MCF 10A (cell line): ENCODE data around the gene CDC5L. TPM values are rescaled to one million over a fixed set of nuclear protein-coding genes. Genes with fewer than 3 reads are reported as not detected.

ENCODE experiments used
- BruUV-seq: library from RNA; stranded (reverse); fragments of 400-500 nt; replicated peaks from 2 replicates; lab custom pipeline; 2021; lab: Mats Ljungman, UMichigan
- CTCF ChIA-PET: fragments of 300-600 bp; sonication (Branson Sonifier 250); formaldehyde crosslinking; extraction: SDS; loops from one replicate; lab custom pipeline; 2021; ENCODE audit warnings: antibody characterized with exemption, inconsistent platforms; lab: Yijun Ruan, JAX
- POLR2A ChIA-PET: fragments of 300-600, 350-650 bp; sonication (Branson Sonifier 250); formaldehyde crosslinking; extraction: SDS; loops from one replicate; lab custom pipeline; 2020; ENCODE audit warnings: antibody characterized with exemption, inconsistent platforms; lab: Yijun Ruan, JAX
- DNase-seq: peaks from one replicate; pipeline ENCODE4 v3.0.0-alpha.2; 2018; ENCODE audit not compliant: unreplicated experiment
- H3K27ac Mint-ChIP-seq: one replicate; pipeline ENCODE4 v1.8.0; 2022; ENCODE audit warnings: mild to moderate bottlenecking, low read depth, mixed read lengths; ENCODE audit not compliant: unreplicated experiment
- H3K27me3 Mint-ChIP-seq: one replicate; pipeline ENCODE4 v1.8.0; 2022; ENCODE audit warnings: mixed read lengths; ENCODE audit not compliant: insufficient read depth, unreplicated experiment
- H3K36me3 Mint-ChIP-seq: one replicate; pipeline ENCODE4 v1.8.0; 2022; ENCODE audit warnings: mild to moderate bottlenecking, moderate library complexity, mixed read lengths; ENCODE audit not compliant: insufficient read depth, unreplicated experiment
- H3K4me1 Mint-ChIP-seq: one replicate; pipeline ENCODE4 v1.8.0; 2022; ENCODE audit warnings: mixed read lengths; ENCODE audit not compliant: insufficient read depth, unreplicated experiment
- H3K4me3 Mint-ChIP-seq: one replicate; pipeline ENCODE4 v1.8.0; 2022; ENCODE audit warnings: mild to moderate bottlenecking, moderate library complexity, mixed read lengths; ENCODE audit not compliant: unreplicated experiment
- H3K9me3 Mint-ChIP-seq: one replicate; pipeline ENCODE4 v1.8.0; 2022; ENCODE audit warnings: mixed read lengths; ENCODE audit not compliant: unreplicated experiment
- intact Hi-C: fragments of 100-400 bp; cut with micrococcal nuclease; formaldehyde crosslinking; loops from 2 replicates; pipeline ENCODE4 v1.14.1; 2022
- total RNA-seq: library from RNA; stranded (reverse); gene quantifications from 2 replicates; pipeline ENCODE4 v1.2.3, GENCODE V29; 2022
- TF ChIP-seq, protein P1 (sequence below): fragments of 200-600 bp; IDR thresholded peaks from one replicate; pipeline ENCODE4 v1.8.0; 2022; ENCODE audit warnings: antibody characterized with exemption, mild to moderate bottlenecking; ENCODE audit not compliant: unreplicated experiment

The CDC5L gene
- total RNA-seq, 1 experiment from 2014 or later = 23.1 TPM

DNA sequence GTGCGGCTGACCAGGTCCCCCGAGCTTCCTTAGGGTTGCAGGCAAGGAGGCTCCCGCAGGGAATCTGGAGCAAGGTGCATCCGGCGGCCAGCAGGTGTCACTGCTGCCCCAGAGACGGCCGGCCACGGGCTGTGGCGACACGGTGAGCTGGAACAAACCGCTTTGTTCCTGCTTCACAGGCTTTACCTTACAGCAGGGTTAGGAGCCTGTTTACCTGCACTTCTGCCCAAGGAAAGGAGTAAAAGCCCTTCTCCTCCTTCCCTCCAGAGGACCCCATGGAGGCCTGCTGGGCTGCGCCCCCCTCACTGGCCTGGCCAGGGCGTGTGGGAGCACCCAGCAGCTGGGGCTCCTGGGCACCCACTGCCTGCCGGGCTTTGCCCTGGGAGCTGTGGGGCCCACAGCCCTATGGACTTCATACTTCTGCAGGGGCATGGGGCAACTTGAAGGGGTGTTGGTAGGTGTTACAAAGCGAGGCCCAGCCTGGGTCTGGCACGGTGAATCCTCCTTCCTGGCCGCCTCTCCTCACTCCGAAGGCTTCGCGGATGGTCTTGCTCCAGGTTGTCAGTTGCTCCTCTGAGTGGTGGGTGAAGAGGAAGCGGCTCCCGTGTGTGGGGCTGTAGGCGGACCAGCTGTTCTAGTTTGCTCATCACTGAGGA is 88.4 kb downstream of the CDC5L start:
- Mint-ChIP-seq H3K27me3 (no peaks in the 10 kb centered on the region), H3K36me3 (no peaks in the 10 kb centered on the region), H3K4me1 (no peaks in the 10 kb centered on the region), H3K9me3 (no peaks in the 10 kb centered on the region), H3K4me3 (no peak overlapping the region), H3K27ac (no peak overlapping the region)
- ChIA-PET POLR2A (interaction anchor here (1.1 to 1.4 kb wide), 5 partner anchors 14 to 1235 kb away, joined by 3 to 4 read pairs (median 3); no protein-coding TSS in a partner anchor), CTCF (interaction anchor here (0.5 to 4.6 kb wide), 70 partner anchors 10 to 1455 kb away, joined by 3 to 64 read pairs (median 4); no protein-coding TSS in a partner anchor)
- BruUV-seq = no TSS peak
- intact Hi-C loops = loop anchor here (1.0 to 2.0 kb wide), 7 partner anchors 18 to 1447 kb away; no protein-coding TSS in a partner anchor
- TF ChIP-seq, protein P1, sequence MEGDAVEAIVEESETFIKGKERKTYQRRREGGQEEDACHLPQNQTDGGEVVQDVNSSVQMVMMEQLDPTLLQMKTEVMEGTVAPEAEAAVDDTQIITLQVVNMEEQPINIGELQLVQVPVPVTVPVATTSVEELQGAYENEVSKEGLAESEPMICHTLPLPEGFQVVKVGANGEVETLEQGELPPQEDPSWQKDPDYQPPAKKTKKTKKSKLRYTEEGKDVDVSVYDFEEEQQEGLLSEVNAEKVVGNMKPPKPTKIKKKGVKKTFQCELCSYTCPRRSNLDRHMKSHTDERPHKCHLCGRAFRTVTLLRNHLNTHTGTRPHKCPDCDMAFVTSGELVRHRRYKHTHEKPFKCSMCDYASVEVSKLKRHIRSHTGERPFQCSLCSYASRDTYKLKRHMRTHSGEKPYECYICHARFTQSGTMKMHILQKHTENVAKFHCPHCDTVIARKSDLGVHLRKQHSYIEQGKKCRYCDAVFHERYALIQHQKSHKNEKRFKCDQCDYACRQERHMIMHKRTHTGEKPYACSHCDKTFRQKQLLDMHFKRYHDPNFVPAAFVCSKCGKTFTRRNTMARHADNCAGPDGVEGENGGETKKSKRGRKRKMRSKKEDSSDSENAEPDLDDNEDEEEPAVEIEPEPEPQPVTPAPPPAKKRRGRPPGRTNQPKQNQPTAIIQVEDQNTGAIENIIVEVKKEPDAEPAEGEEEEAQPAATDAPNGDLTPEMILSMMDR = peak; percentile 95
- DNase-seq = peak; percentile 76

DNA sequence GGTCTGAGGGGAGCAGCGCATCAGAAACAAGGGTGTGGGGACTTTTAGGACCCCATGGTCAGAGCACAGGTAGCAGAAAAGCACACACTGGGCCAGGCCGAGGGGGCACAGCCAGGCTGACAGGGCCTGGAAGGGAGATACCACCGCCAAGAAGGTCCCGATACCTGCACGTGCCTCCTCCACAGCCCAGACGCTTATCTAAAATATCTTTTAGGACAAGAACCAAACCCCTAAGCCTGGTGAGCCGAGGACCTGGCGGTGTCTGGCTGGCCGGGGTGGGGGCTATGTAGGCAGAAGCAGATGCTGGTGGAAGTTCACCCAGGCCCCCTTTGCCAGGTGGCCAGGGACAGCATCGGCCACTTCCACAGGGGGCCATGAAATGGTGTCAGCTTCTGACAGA is 89.3 kb downstream of the CDC5L start:
- Mint-ChIP-seq H3K27me3 (no peaks in the 10 kb centered on the region), H3K4me1 (no peaks in the 10 kb centered on the region), H3K9me3 (no peaks in the 10 kb centered on the region), H3K27ac (no peak overlapping the region), H3K36me3 (no peaks in the 10 kb centered on the region), H3K4me3 (no peak overlapping the region)
- BruUV-seq = no TSS peak
- TF ChIP-seq, protein P1 = no peak
- intact Hi-C loops = no loop called here
- POLR2A ChIA-PET = interaction anchor here (1.1 kb wide), 1 partner anchor 13 kb away, joined by 5 read pairs; no protein-coding TSS in a partner anchor
- no peak for DNase-seq
- CTCF ChIA-PET = interaction anchor here (0.6 to 4.6 kb wide), 16 partner anchors 11 to 1446 kb away, joined by 3 to 64 read pairs (median 8); no protein-coding TSS in a partner anchor

DNA sequence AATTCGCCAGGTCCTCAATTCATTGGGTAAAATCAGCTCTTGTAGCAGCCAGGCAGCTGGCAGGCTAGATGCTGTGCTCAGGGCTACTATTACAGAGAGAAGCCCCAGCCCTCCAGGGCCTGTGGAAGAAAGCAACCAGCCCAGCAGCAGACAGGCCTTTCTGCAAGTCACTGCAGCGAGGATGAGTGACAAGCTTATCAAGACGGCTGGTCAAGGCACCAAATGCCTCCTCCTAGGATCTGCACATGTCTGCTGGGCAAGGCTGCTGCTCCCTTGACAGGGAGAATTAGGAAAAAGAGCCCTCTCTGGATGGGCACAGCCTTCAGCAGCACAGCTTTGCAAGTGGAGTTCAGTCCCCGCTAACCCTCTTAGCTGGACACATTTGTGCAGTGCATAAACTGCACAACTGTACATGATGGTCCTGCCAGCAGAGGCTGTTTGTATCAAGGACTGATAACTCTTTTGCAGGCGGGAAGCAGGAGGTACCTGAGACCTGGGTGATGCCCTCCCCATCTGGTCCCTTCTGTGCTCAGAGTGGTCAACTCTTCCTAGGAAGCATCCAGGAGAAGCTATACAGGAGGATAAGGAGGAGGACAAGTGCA is 89.9 kb downstream of the CDC5L start:
- Mint-ChIP-seq H3K9me3 (no peaks in the 10 kb centered on the region), H3K4me1 (no peaks in the 10 kb centered on the region), H3K36me3 (no peaks in the 10 kb centered on the region), H3K27ac (no peak overlapping the region), H3K27me3 (no peaks in the 10 kb centered on the region), H3K4me3 (no peak overlapping the region)
- no TSS peak for BruUV-seq
- DNase-seq = no peak
- intact Hi-C loops = no loop called here
- TF ChIP-seq, protein P1 = no peak
- ChIA-PET POLR2A (interaction anchor here (1.1 kb wide), 1 partner anchor 13 kb away, joined by 5 read pairs; no protein-coding TSS in a partner anchor), CTCF (interaction anchor here (0.6 to 4.6 kb wide), 10 partner anchors 10 to 1445 kb away, joined by 3 to 64 read pairs (median 6); no protein-coding TSS in a partner anchor)

DNA sequence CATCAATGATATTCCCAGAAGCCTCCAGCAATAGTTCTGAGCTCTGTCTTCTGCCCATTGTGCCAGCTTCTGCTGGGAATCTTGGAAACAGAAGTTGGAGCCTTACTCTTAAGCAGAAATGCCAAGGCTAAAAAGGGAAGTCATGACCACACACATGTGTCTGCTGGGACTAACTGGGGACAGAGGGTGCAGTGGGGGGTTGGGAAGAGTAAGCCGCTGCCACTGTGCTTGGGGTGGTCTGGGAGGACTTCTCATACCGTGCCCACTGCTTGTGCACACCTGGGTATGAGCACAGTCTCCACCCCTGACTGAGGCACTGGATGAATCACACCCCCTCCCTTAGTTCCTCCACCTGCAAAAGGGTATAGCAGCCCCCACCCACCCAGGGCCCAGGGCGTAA is 90.7 kb downstream of the CDC5L start:
- H3K36me3 Mint-ChIP-seq = no peaks in the 10 kb centered on the region
- ChIA-PET CTCF (interaction anchor here (0.6 to 4.6 kb wide), 5 partner anchors 17 to 1445 kb away, joined by 3 to 64 read pairs (median 3); no protein-coding TSS in a partner anchor), POLR2A (interaction anchor here (1.1 kb wide), 1 partner anchor 12 kb away, joined by 5 read pairs; no protein-coding TSS in a partner anchor)
- TF ChIP-seq, protein P1 = no peak
- H3K9me3 Mint-ChIP-seq = no peaks in the 10 kb centered on the region
- H3K4me1 Mint-ChIP-seq = no peaks in the 10 kb centered on the region
- BruUV-seq = no TSS peak
- no peak overlapping the region for H3K4me3 Mint-ChIP-seq
- DNase-seq = no peak
- H3K27ac Mint-ChIP-seq = no peak overlapping the region
- no peaks in the 10 kb centered on the region for H3K27me3 Mint-ChIP-seq
- intact Hi-C loops = no loop called here
